Neural cell (in vitro differentiated cells): ENCODE data around the gene PTP4A2. TPM values are rescaled to one million over a fixed set of nuclear protein-coding genes. Genes with fewer than 3 reads are reported as not detected.
"Not testable (repeated sequence)": the region's sequence is repeated elsewhere in the genome, so short reads cannot be mapped to it uniquely, and the experiment has no call there.

ENCODE experiments used
- H2AFZ ChIP-seq: fragments of 200-600, 300-800 bp; sonication (generic), shearing (Covaris generic); 2 replicates; pipeline ENCODE4 v1.6.0; 2014; ENCODE audit warnings: low read depth, mild to moderate bottlenecking, antibody characterized with exemption, low read length, moderate library complexity
- H3F3A ChIP-seq: fragments of 200-600 bp; shearing (Covaris generic); 2 replicates; pipeline ENCODE4 v1.6.1; 2016; ENCODE audit warnings: mild to moderate bottlenecking, moderate library complexity, mixed read lengths, antibody characterized with exemption, low read length; ENCODE audit not compliant: insufficient read depth, poor library complexity, severe bottlenecking
- H3K27ac ChIP-seq: fragments of 200-600, 300-800 bp; sonication (generic), shearing (Covaris generic); 2 replicates; pipeline ENCODE4 v1.5.1; 2014; ENCODE audit warnings: mild to moderate bottlenecking, low read length, moderate library complexity
- H3K27me3 ChIP-seq: fragments of 300-800, 200-600 bp; sonication (generic), shearing (Covaris generic); 2 replicates; pipeline ENCODE4 v1.6.0; 2014; ENCODE audit warnings: mild to moderate bottlenecking, low read depth, low read length, moderate library complexity; ENCODE audit not compliant: insufficient read depth
- H3K36me3 ChIP-seq: fragments of 300-800, 200-600 bp; sonication (generic), shearing (Covaris generic); 2 replicates; pipeline ENCODE4 v1.5.1; 2014; ENCODE audit warnings: mild to moderate bottlenecking, antibody characterized with exemption, low read length, moderate library complexity; ENCODE audit not compliant: insufficient read depth
- H3K4me2 ChIP-seq: fragments of 300-800, 200-600 bp; sonication (generic), shearing (Covaris generic); 2 replicates; pipeline ENCODE4 v1.6.0; 2014; ENCODE audit warnings: mild to moderate bottlenecking, low read length
- H3K4me3 ChIP-seq: fragments of 300-800, 200-600 bp; sonication (generic), shearing (Covaris generic); 2 replicates; pipeline ENCODE4 v1.5.1; 2014; ENCODE audit warnings: mild to moderate bottlenecking, low read length, moderate library complexity
- H3K79me2 ChIP-seq: fragments of 200-600 bp; shearing (Covaris generic); replicated peaks from 2 replicates; pipeline ENCODE4 v1.6.0; 2014; ENCODE audit warnings: mild to moderate bottlenecking, low read length, moderate library complexity; ENCODE audit not compliant: insufficient read depth
- H3K9ac ChIP-seq: fragments of 300-800, 200-600 bp; sonication (generic), shearing (Covaris generic); 2 replicates; pipeline ENCODE4 v1.6.1; 2016; ENCODE audit warnings: mild to moderate bottlenecking, low read length, mixed read lengths
- H3K9me2 ChIP-seq: fragments of 200-600 bp; shearing (Covaris generic); 2 replicates; pipeline ENCODE4 v1.6.1; 2016; ENCODE audit warnings: mild to moderate bottlenecking, low read length, mixed read lengths; ENCODE audit not compliant: insufficient read depth
- H3K9me3 ChIP-seq: fragments of 200-600, 300-800 bp; sonication (generic), shearing (Covaris generic); 2 replicates; pipeline ENCODE4 v1.6.1; 2016; ENCODE audit warnings: mild to moderate bottlenecking, mixed run types, low read length, moderate library complexity, mixed read lengths
- H4K20me1 ChIP-seq: fragments of 200-600 bp; shearing (Covaris generic); 2 replicates; pipeline ENCODE4 v1.6.1; 2016; ENCODE audit warnings: mild to moderate bottlenecking, mixed run types; ENCODE audit not compliant: insufficient read depth
- CTCF ChIP-seq: fragments of 450-650 bp; IDR thresholded peaks from 2 replicates; pipeline ENCODE4 v1.5.1; 2014; ENCODE audit warnings: antibody characterized with exemption, mild to moderate bottlenecking, moderate library complexity; ENCODE audit not compliant: poor library complexity, severe bottlenecking
- EP300 ChIP-seq: fragments of 450-650 bp; conservative IDR thresholded peaks from 2 replicates; pipeline ENCODE4 v1.6.1; 2014; ENCODE audit warnings: antibody characterized with exemption, mild to moderate bottlenecking, moderate library complexity; ENCODE audit not compliant: poor library complexity, severe bottlenecking
- EZH2 ChIP-seq: fragments of 200-600, 300-800 bp; shearing (Covaris generic), sonication (generic); IDR thresholded peaks from 2 replicates; pipeline ENCODE4 v1.6.1; 2014; ENCODE audit warnings: antibody characterized with exemption, low read length, borderline replicate concordance, mild to moderate bottlenecking; ENCODE audit not compliant: insufficient read depth, poor library complexity, severe bottlenecking
- MXI1 ChIP-seq: fragments of 450-650 bp; conservative IDR thresholded peaks from 2 replicates; pipeline ENCODE4 v1.6.1; 2014; ENCODE audit warnings: antibody characterized with exemption, mild to moderate bottlenecking; ENCODE audit not compliant: poor library complexity, severe bottlenecking
- POLR2AphosphoS5 ChIP-seq: IDR thresholded peaks from 2 replicates; pipeline ENCODE4 v1.6.1; 2012
- RAD21 ChIP-seq: fragments of 450-650 bp; conservative IDR thresholded peaks from 2 replicates; pipeline ENCODE4 v1.6.1; 2014; ENCODE audit warnings: antibody characterized with exemption, mild to moderate bottlenecking, moderate library complexity
- REST ChIP-seq: IDR thresholded peaks from 2 replicates; pipeline ENCODE4 v1.6.1; 2012; ENCODE audit warnings: borderline replicate concordance
- TAF1 ChIP-seq: IDR thresholded peaks from 2 replicates; pipeline ENCODE4 v1.6.1; 2012; ENCODE audit warnings: low read depth
- polyA plus RNA-seq: library from polyadenylated mRNA; depleted of rRNA; stranded (reverse); fragments of >200 nt; gene quantifications from 2 replicates; pipeline ENCODE4 v1.2.3, GENCODE V29; 2014

The PTP4A2 gene
- polyA plus RNA-seq, 1 donor from 2014 or later, result 250 TPM

DNA sequence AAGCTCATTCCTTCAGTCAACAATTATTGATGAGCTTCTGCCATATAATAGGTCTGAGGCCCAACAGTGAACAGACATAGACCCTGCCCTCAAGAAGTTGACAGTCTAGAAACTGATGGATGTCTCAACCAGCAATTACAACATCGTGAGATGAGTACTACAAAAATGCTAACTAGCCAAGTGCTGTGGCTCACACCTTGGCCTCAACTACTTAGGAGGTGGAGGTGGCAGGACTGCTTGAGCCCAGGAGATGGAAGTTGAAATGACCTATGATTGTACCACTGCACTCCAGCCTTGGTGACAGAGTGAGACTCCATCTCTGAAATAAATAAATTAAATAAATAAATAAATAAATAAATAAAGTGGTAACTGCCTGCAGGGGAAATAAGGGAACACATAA lies 11.7 kb upstream of the PTP4A2 start:
- Histone ChIP-seq H3K9ac (no peak overlapping the region), H3K27ac (no peak overlapping the region), H3K4me3 (no peak overlapping the region), H4K20me1 (no peaks in the 10 kb centered on the region), H3K36me3 (no peaks in the 10 kb centered on the region), H3K27me3 (no peaks in the 10 kb centered on the region), H3K9me3 (no peaks in the 10 kb centered on the region), H2AFZ (no peak overlapping the region), H3K79me2 (no peaks in the 10 kb centered on the region), H3F3A (no peaks in the 10 kb centered on the region), H3K9me2 (no peaks in the 10 kb centered on the region), H3K4me2 (no peak overlapping the region)
- TF ChIP-seq MXI1, result no peak

DNA sequence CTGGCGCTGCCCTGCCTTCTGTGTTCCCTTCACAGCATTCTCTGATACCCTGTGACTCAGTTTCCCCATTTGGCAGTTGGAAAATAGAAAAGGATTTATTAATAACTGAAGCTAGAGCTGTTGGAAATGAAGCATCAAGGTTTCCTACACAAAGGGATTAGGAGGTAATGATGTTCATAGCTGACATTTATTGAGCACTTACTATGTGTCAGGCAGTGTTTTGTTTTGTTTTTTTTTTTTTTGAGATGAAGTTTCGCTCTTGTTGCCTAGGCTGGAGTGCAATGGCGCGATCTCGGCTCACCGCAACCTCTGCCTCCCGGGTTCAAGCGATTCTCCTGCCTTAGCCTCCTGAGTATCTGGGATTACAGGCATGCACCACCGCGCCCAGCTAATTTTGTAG lies 7.5 kb upstream of the PTP4A2 start:
- not testable (repeated sequence) for H3K27ac ChIP-seq, H3K79me2 ChIP-seq, H3K4me2 ChIP-seq

GRCh38 chr1:31944205-31945089 lies 6.3 kb upstream of the PTP4A2 start:
- no peak overlapping the region for H3K9ac ChIP-seq
- no peak overlapping the region for H2AFZ ChIP-seq
- no peaks in the 10 kb centered on the region for H3F3A ChIP-seq
- no peak overlapping the region for H3K4me2 ChIP-seq
- no peaks in the 10 kb centered on the region for H3K79me2 ChIP-seq
- no peaks in the 10 kb centered on the region for H3K9me3 ChIP-seq
- no peak overlapping the region for H3K27ac ChIP-seq
- H3K9me2 ChIP-seq, result no peaks in the 10 kb centered on the region
- no peaks in the 10 kb centered on the region for H4K20me1 ChIP-seq
- no peaks in the 10 kb centered on the region for H3K27me3 ChIP-seq
- H3K36me3 ChIP-seq, result no peaks in the 10 kb centered on the region
- TF ChIP-seq POLR2AphosphoS5 (no peak), REST (no peak), EP300 (no peak), MXI1 (no peak), RAD21 (no peak), EZH2 (no peak), CTCF (no peak), TAF1 (no peak)
- H3K4me3 ChIP-seq, result peak overlapping the region; percentile 19

More for the DNA sequence above, 7.5 kb upstream of the PTP4A2 start:
- H3K4me3 ChIP-seq, H4K20me1 ChIP-seq, H2AFZ ChIP-seq, H3F3A ChIP-seq, H3K27me3 ChIP-seq, H3K9me2 ChIP-seq, H3K9me3 ChIP-seq, H3K9ac ChIP-seq, H3K36me3 ChIP-seq: not testable (repeated sequence)
